ENCODE measurements around the gene THBD. TPM values are rescaled to one million over a fixed set of nuclear protein-coding genes. Genes with fewer than 3 reads are reported as not detected.

Gene THBD, protein sequence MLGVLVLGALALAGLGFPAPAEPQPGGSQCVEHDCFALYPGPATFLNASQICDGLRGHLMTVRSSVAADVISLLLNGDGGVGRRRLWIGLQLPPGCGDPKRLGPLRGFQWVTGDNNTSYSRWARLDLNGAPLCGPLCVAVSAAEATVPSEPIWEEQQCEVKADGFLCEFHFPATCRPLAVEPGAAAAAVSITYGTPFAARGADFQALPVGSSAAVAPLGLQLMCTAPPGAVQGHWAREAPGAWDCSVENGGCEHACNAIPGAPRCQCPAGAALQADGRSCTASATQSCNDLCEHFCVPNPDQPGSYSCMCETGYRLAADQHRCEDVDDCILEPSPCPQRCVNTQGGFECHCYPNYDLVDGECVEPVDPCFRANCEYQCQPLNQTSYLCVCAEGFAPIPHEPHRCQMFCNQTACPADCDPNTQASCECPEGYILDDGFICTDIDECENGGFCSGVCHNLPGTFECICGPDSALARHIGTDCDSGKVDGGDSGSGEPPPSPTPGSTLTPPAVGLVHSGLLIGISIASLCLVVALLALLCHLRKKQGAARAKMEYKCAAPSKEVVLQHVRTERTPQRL
- total RNA-seq (1.6 TPM), polyA plus RNA-seq (16.8 TPM)
- long read RNA-seq, donor 1 = 0 reads
- long read RNA-seq, donor 2, full-length matches to known transcripts = 8 of 8 reads
- long read RNA-seq, donor 2, partial matches to known transcripts = 0 of 8 reads
- long read RNA-seq, donor 2, other reads (novel, unspliced or antisense) = 0 of 8 reads
- long read RNA-seq, donor 3, full-length matches to known transcripts = 6 of 6 reads
- long read RNA-seq, donor 3, partial matches to known transcripts = 0 of 6 reads
- long read RNA-seq, donor 3, other reads (novel, unspliced or antisense) = 0 of 6 reads
- long read RNA-seq, donor 4, full-length matches to known transcripts = 5 of 5 reads
- long read RNA-seq, donor 4, partial matches to known transcripts = 0 of 5 reads
- long read RNA-seq, donor 4, other reads (novel, unspliced or antisense) = 0 of 5 reads
- long read RNA-seq, donor 5, full-length matches to known transcripts = 9 of 9 reads
- long read RNA-seq, donor 5, partial matches to known transcripts = 0 of 9 reads
- long read RNA-seq, donor 5, other reads (novel, unspliced or antisense) = 0 of 9 reads
- long read RNA-seq, donor 6 = 0 reads
- long read RNA-seq, donor 7, full-length matches to known transcripts = 7 of 7 reads
- long read RNA-seq, donor 7, partial matches to known transcripts = 0 of 7 reads
- long read RNA-seq, donor 7, other reads (novel, unspliced or antisense) = 0 of 7 reads
- long read RNA-seq, donor 8, full-length matches to known transcripts = 3 of 3 reads
- long read RNA-seq, donor 8, partial matches to known transcripts = 0 of 3 reads
- long read RNA-seq, donor 8, other reads (novel, unspliced or antisense) = 0 of 3 reads
- long read RNA-seq, donor 9, full-length matches to known transcripts = 1 of 1 reads
- long read RNA-seq, donor 9, partial matches to known transcripts = 0 of 1 reads
- long read RNA-seq, donor 9, other reads (novel, unspliced or antisense) = 0 of 1 reads
- long read RNA-seq, donor 10, full-length matches to known transcripts = 4 of 4 reads
- long read RNA-seq, donor 10, partial matches to known transcripts = 0 of 4 reads
- long read RNA-seq, donor 10, other reads (novel, unspliced or antisense) = 0 of 4 reads

DNA sequence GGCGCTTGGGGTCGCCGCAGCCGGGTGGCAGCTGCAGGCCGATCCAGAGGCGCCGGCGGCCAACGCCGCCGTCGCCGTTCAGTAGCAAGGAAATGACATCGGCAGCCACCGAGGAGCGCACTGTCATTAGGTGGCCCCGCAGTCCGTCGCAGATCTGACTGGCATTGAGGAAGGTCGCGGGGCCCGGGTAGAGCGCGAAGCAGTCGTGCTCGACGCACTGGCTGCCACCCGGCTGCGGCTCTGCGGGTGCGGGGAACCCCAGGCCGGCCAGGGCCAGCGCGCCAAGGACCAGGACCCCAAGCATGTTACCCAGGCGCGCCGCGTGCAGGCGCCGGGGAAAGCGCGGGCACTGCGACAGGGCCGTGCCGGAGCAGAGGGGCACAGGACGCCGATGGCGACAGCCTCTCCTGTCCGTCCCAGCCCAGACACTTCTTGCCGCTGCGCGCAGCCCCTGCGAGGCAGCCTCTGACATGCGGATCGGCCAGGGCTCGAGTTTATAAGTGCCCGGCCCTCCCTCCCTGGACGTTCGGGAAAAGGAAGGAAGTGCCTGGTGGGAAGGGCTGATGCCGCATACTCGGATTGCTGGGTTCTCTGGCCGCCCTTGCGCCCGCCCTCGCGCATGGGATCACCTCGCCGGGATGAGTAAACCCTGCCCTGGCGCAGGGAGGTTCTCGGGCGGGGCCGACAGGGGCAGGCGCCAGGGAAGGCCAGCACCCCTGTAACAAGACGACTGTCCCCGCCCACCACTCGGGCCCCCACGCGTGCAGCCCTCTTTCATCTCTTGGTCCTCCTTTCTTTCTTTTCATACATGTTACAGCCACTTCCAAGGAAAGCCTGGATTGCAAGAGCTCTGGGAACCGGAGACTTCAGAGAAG lies at the start of gene THBD:
THBD (minus strand) TSS at position 472 of the 875 bp plus-strand sequence; CDS start at position 304, 168 bp downstream.
- peaks cover 3 to 36% of the 10 kb centered on the region in 2 donors for H3K4me1 ChIP-seq (ENCODE audit: control insufficient read depth in 2 of 2, insufficient read depth in 2 of 2, low read length in 2 of 2)
- no peaks in the 10 kb centered on the region for H3K36me3 ChIP-seq (ENCODE audit: control insufficient read depth in 2 of 2, insufficient read depth in 2 of 2, low read length in 1 of 2)
- H3K9me3 ChIP-seq (ENCODE audit: control insufficient read depth in 2 of 2, insufficient read depth in 1 of 2, low read length in 1 of 2) = peaks cover 0 to 4% of the 10 kb centered on the region in 2 donors
- H3K4me3 ChIP-seq (ENCODE audit: low read length in 2 of 2) = peak within 1 kb of the TSS; percentile 26 to 36
- H3K27ac ChIP-seq (ENCODE audit: low read depth in 1 of 2, low read length in 1 of 2) = peak within 1 kb of the TSS in 1 of 2 donors; percentile 34
- peak in 1 of 9 donors; percentile 45 for DNase-seq (ENCODE audit: low read depth in 6 of 9, low spot score in 9 of 9)
- WGBS = 1% methylated on average over 79 of the region's 79 CpGs
- peaks cover 59 to 68% of the 10 kb centered on the region in 2 donors for H3K27me3 ChIP-seq (ENCODE audit: control insufficient read depth in 2 of 2, insufficient read depth in 1 of 2, low read length in 1 of 2)

DNA sequence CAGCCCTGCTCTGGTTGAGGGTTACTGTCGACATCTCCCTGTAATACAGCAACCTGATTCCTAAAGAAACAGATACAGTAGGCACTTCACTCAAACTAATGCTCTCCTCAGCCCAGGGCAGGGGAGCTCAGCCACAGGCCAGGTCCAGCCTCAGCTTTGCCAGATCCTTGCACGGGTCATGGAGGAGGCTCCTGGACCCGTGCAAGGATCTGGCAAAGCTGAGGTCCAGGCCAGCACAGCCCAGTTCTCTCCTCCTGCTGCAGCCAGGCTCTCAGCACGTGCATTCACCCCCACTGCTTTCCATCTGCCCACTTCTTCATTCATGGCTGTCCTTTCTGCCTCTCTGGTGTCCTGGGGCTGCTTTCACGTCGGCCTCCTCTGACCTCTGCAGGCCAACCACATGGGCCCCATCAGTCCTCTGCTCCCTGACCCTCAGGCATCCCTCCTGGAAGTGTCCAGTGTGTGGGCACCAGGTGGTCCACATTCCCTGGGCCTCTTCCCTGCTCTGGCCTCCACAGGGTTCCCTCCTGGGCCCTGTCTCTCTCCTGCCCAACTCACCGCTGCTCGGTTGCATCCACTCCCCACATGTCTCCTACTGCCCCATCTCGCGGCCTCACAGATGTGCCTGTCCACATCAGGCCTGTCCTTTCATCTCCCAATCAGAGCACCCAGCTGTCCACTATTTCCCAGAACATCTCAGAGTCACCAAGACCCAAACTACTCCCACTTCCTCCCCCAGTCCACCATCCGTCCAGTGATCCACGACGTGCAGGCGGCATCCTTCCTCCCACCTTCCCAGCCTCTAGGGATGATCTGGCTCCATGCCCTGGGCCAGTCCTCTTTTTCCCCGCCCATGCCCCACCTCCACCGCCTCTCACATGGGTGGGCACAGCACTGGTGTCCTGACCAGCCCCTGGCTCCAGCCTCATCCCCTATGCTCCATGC lies 48.4 kb upstream of the THBD start:
- no peak overlapping the region for H3K27ac ChIP-seq (ENCODE audit: low read depth in 1 of 2, low read length in 1 of 2)
- DNase-seq (ENCODE audit: low read depth in 6 of 9, low spot score in 9 of 9) = no peak
- WGBS = 92% methylated on average over 16 of the region's 16 CpGs
- H3K36me3 ChIP-seq (ENCODE audit: control insufficient read depth in 2 of 2, insufficient read depth in 2 of 2, low read length in 1 of 2) = no peaks in the 10 kb centered on the region
- H3K4me1 ChIP-seq (ENCODE audit: control insufficient read depth in 2 of 2, insufficient read depth in 2 of 2, low read length in 2 of 2) = peaks cover 0 to 5% of the 10 kb centered on the region in 2 donors
- H3K27me3 ChIP-seq (ENCODE audit: control insufficient read depth in 2 of 2, insufficient read depth in 1 of 2, low read length in 1 of 2) = no peaks in the 10 kb centered on the region
- H3K9me3 ChIP-seq (ENCODE audit: control insufficient read depth in 2 of 2, insufficient read depth in 1 of 2, low read length in 1 of 2) = no peaks in the 10 kb centered on the region
- no peak overlapping the region for H3K4me3 ChIP-seq (ENCODE audit: low read length in 2 of 2)

DNA sequence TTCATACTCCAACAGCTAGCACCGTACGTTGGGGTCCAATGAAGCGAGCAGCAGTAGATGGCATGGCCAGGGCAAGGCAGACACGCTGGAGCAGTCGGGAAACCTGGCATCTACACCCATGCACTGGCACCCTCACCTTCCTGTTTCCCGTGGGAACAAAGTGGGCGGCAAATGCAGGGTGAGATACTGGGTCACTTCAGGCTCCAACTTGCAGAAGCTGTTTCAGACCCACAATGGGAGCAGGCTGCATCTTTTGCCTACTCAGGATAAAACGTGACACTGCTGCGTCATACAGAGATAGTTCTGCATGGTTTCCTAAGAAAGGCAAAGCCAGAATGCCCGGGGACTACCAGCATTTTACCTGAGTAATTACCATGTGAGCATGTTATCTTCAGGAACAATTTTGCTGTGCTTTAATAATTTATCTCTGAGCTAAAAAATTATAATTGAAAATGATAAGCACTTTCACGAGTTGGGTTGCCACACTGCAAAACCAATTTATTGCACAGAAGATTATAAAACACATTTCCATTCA lies 47.6 kb upstream of the THBD start:
- WGBS = 92% methylated on average over 11 of the region's 11 CpGs
- peaks cover 0 to 5% of the 10 kb centered on the region in 2 donors for H3K4me1 ChIP-seq (ENCODE audit: control insufficient read depth in 2 of 2, insufficient read depth in 2 of 2, low read length in 2 of 2)

DNA sequence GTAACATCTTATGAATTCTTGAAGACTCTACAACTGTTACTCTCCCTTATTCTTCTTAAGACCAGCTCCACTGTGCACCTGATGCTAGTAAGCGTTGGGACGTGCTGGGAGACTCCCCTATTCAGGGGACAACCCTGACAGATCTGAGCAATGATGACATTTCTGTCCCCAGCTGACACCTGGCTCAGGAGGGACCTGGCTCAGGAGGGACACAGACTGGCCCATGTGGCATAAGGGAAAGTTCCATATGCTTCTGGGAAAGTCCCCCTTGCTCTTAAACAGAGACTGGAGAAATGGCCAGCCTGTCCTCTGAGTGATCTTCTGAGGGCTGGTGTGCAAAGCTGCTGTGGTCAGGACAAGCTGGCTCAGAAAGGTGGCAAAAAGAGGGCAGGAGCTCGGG lies 46.6 kb upstream of the THBD start:
- DNase-seq (ENCODE audit: low read depth in 6 of 9, low spot score in 9 of 9) = no peak
- no peaks in the 10 kb centered on the region for H3K27me3 ChIP-seq (ENCODE audit: control insufficient read depth in 2 of 2, insufficient read depth in 1 of 2, low read length in 1 of 2)
- peaks cover 0 to 5% of the 10 kb centered on the region in 2 donors for H3K4me1 ChIP-seq (ENCODE audit: control insufficient read depth in 2 of 2, insufficient read depth in 2 of 2, low read length in 2 of 2)
- no peaks in the 10 kb centered on the region for H3K9me3 ChIP-seq (ENCODE audit: control insufficient read depth in 2 of 2, insufficient read depth in 1 of 2, low read length in 1 of 2)
- H3K4me3 ChIP-seq (ENCODE audit: low read length in 2 of 2) = no peak overlapping the region
- no peak overlapping the region for H3K27ac ChIP-seq (ENCODE audit: low read depth in 1 of 2, low read length in 1 of 2)
- H3K36me3 ChIP-seq (ENCODE audit: control insufficient read depth in 2 of 2, insufficient read depth in 2 of 2, low read length in 1 of 2) = no peaks in the 10 kb centered on the region
- WGBS = 96% methylated on average over 3 of the region's 3 CpGs

More for the DNA sequence above, 47.6 kb upstream of the THBD start:
- no peak for DNase-seq (ENCODE audit: low read depth in 6 of 9, low spot score in 9 of 9)
- no peaks in the 10 kb centered on the region for H3K36me3 ChIP-seq (ENCODE audit: control insufficient read depth in 2 of 2, insufficient read depth in 2 of 2, low read length in 1 of 2)
- no peak overlapping the region for H3K27ac ChIP-seq (ENCODE audit: low read depth in 1 of 2, low read length in 1 of 2)
- no peak overlapping the region for H3K4me3 ChIP-seq (ENCODE audit: low read length in 2 of 2)
- H3K9me3 ChIP-seq (ENCODE audit: control insufficient read depth in 2 of 2, insufficient read depth in 1 of 2, low read length in 1 of 2) = no peaks in the 10 kb centered on the region
- H3K27me3 ChIP-seq (ENCODE audit: control insufficient read depth in 2 of 2, insufficient read depth in 1 of 2, low read length in 1 of 2) = no peaks in the 10 kb centered on the region

DNA sequence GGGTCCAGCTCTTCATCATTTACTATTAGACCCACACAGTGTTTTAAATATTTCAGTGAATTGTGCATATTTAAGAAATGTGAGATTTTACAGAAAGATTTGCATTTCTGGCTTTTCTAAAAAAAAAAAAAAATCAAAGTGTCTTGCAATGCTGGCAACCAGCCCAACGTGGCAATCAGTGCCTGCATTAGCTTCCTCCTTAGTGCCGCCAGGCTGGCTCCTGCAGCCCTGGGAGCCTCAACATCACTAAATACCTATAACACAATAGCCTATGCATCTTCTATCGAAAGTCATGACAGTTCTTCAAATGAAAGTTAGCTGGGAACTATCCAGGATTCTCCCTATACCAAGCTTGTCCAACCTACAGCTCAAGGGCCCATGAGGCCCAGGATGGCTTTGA lies 46.0 kb upstream of the THBD start:
- no peaks in the 10 kb centered on the region for H3K36me3 ChIP-seq (ENCODE audit: control insufficient read depth in 2 of 2, insufficient read depth in 2 of 2, low read length in 1 of 2)
- peaks cover 0 to 5% of the 10 kb centered on the region in 2 donors for H3K4me1 ChIP-seq (ENCODE audit: control insufficient read depth in 2 of 2, insufficient read depth in 2 of 2, low read length in 2 of 2)
- no peaks in the 10 kb centered on the region for H3K9me3 ChIP-seq (ENCODE audit: control insufficient read depth in 2 of 2, insufficient read depth in 1 of 2, low read length in 1 of 2)
- no peak overlapping the region for H3K27ac ChIP-seq (ENCODE audit: low read depth in 1 of 2, low read length in 1 of 2)
- H3K27me3 ChIP-seq (ENCODE audit: control insufficient read depth in 2 of 2, insufficient read depth in 1 of 2, low read length in 1 of 2) = no peaks in the 10 kb centered on the region
- no peak for DNase-seq (ENCODE audit: low read depth in 6 of 9, low spot score in 9 of 9)
- no peak overlapping the region for H3K4me3 ChIP-seq (ENCODE audit: low read length in 2 of 2)
- WGBS = 79% methylated on average over 3 of the region's 3 CpGs

DNA sequence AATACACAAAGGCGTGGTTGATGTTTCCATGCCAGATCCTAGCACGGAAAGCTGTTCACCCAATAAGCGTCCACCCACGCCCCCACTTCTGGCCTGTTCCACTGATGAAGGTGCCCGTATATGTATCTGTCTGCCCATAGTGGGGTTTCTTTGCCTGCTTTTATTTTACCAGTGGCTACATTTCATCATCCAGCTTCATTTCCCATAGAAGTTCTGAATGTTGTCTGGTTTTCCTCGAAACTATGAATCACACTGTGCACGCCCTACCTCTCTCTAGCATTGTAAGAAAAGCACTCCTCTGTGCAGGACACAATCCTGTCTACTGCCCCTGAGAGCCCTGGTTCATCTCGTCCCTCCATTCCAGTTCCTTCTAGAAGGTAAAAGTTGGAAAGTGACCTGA lies 45.5 kb upstream of the THBD start:
- no peak for DNase-seq (ENCODE audit: low read depth in 6 of 9, low spot score in 9 of 9)
- no peak overlapping the region for H3K27ac ChIP-seq (ENCODE audit: low read depth in 1 of 2, low read length in 1 of 2)
- no peak overlapping the region for H3K4me3 ChIP-seq (ENCODE audit: low read length in 2 of 2)
- no peaks in the 10 kb centered on the region for H3K9me3 ChIP-seq (ENCODE audit: control insufficient read depth in 2 of 2, insufficient read depth in 1 of 2, low read length in 1 of 2)
- no peaks in the 10 kb centered on the region for H3K27me3 ChIP-seq (ENCODE audit: control insufficient read depth in 2 of 2, insufficient read depth in 1 of 2, low read length in 1 of 2)
- peaks cover 0 to 3% of the 10 kb centered on the region in 2 donors for H3K4me1 ChIP-seq (ENCODE audit: control insufficient read depth in 2 of 2, insufficient read depth in 2 of 2, low read length in 2 of 2)
- H3K36me3 ChIP-seq (ENCODE audit: control insufficient read depth in 2 of 2, insufficient read depth in 2 of 2, low read length in 1 of 2) = no peaks in the 10 kb centered on the region
- WGBS = 95% methylated on average over 8 of the region's 8 CpGs

Measured in thymus (tissue), 14 donors.